ENCODE measurements around the gene SLC25A30. TPM values are rescaled to one million over a fixed set of nuclear protein-coding genes. Genes with fewer than 3 reads are reported as not detected.

Gene SLC25A30
- total RNA-seq, 2 experiments from 2014 or later: 23.2 to 28.6 TPM

GRCh38 chr13:45396533-45397095 is 21.6 kb downstream of the SLC25A30 start:
- Mint-ChIP-seq H3K27ac (peak overlapping the region; percentile 86), H3K27me3 (no peaks in the 10 kb centered on the region), H3K4me1 (ENCODE audit: low read depth) (peaks cover 58% of the 10 kb centered on the region), H3K4me3 (peak overlapping the region; percentile 11), H3K9me3 (no peaks in the 10 kb centered on the region), H3K36me3 (ENCODE audit: low read depth) (peaks cover 67% of the 10 kb centered on the region)
- Histone ChIP-seq H3K27ac (ENCODE audit: low read depth in 1 of 2, low read length in 2 of 2) (peak overlapping the region; percentile 58 to 64), H3K9me3 (ENCODE audit: control insufficient read depth in 1 of 2, insufficient read depth in 1 of 2, low read length in 2 of 2) (no peaks in the 10 kb centered on the region), H3K27me3 (ENCODE audit: control insufficient read depth in 1 of 2, insufficient read depth in 2 of 2, low read length in 2 of 2) (no peaks in the 10 kb centered on the region), H3K4me3 (ENCODE audit: low read length) (no peak overlapping the region), H3K36me3 (ENCODE audit: insufficient read depth, low read length) (peaks cover 38% of the 10 kb centered on the region), H3K4me1 (ENCODE audit: insufficient read depth, low read length) (peaks cover 33% of the 10 kb centered on the region)
- intact Hi-C loops (cut with DNase I, micrococcal nuclease): loop anchor here in 1 of 2 experiments (2.0 to 5.0 kb wide), 2 partner anchors 56 to 76 kb away; partner anchors contain the start of gene TPT1
- ChIA-PET CTCF (interaction anchor here (5.0 kb wide), 1 partner anchor 26 kb away, joined by 27 read pairs; no protein-coding TSS in a partner anchor), POLR2A (interaction anchor here (1.0 to 7.1 kb wide), 8 partner anchors 17 to 59 kb away, joined by 3 to 100 read pairs (median 4); partner anchors contain the start of genes SLC25A30 and TPT1)
- TF ChIP-seq CTCF (IDR thresholded peaks at IDR 0.05): no peak
- ATAC-seq (ENCODE audit: poor library complexity) (peak; percentile 43), DNase-seq (peak in 4 of 14 experiments; percentile 31 to 34 (median 32))

DNA sequence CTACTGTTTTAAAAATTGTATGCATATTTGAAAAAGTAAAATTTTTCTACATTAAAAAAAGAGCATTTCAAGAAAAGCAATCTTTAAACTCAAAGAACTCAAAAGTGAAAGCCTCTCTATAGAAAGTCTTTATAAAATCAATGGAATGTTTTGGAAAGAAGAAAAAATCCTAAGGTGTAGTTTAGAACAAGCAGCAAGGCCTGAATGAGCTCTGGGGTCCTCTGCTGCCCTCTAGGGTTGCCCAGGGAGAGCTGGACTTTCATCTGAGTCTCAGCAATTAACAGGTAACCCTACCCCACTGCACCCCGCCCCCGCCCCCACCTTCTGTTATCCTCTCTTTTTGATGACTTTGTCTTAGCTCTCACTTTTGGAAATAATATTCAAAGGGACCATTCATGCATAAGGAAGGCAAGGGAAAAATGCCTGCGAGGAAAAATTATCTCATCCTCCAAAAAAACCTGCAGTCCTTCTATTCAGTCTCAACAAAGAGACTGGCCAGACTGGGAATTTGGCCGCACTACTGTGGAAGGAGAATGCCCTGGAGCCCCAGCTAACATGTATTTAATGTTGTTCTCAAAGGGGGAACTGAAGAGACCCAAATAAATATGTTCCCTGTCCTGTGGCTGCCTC is 24.1 kb downstream of the SLC25A30 start:
- H3K4me1 Mint-ChIP-seq (ENCODE audit: low read depth): peaks cover 48% of the 10 kb centered on the region
- Histone ChIP-seq H3K9me3 (ENCODE audit: control insufficient read depth in 1 of 2, insufficient read depth in 1 of 2, low read length in 2 of 2) (no peaks in the 10 kb centered on the region), H3K36me3 (ENCODE audit: insufficient read depth, low read length) (peaks cover 33% of the 10 kb centered on the region), H3K4me3 (ENCODE audit: low read length) (no peak overlapping the region), H3K27ac (ENCODE audit: low read depth in 1 of 2, low read length in 2 of 2) (no peak overlapping the region), H3K27me3 (ENCODE audit: control insufficient read depth in 1 of 2, insufficient read depth in 2 of 2, low read length in 2 of 2) (no peaks in the 10 kb centered on the region), H3K4me1 (ENCODE audit: insufficient read depth, low read length) (peaks cover 32% of the 10 kb centered on the region)
- peak overlapping the region; percentile 86 for H3K27ac Mint-ChIP-seq
- CTCF ChIA-PET: interaction anchor here (0.9 to 5.0 kb wide), 9 partner anchors 10 to 347 kb away, joined by 3 to 27 read pairs (median 4); partner anchors contain the start of genes COG3 and TPT1
- DNase-seq: peak in 8 of 14 experiments; percentile 13 to 71 (median 43)
- no peaks in the 10 kb centered on the region for H3K27me3 Mint-ChIP-seq
- POLR2A ChIA-PET: interaction anchor here (1.0 to 7.1 kb wide), 4 partner anchors 13 to 53 kb away, joined by 3 to 100 read pairs (median 22); partner anchors contain the start of genes SLC25A30 and TPT1
- peak; percentile 70 for TF ChIP-seq CTCF (IDR thresholded peaks at IDR 0.05)
- H3K36me3 Mint-ChIP-seq (ENCODE audit: low read depth): peaks cover 56% of the 10 kb centered on the region
- ATAC-seq (ENCODE audit: poor library complexity): no peak
- intact Hi-C loops (cut with DNase I, micrococcal nuclease): loop anchor here in 1 of 2 experiments (5.0 kb wide), 1 partner anchor 347 kb away; no protein-coding TSS in a partner anchor
- H3K9me3 Mint-ChIP-seq: no peaks in the 10 kb centered on the region
- H3K4me3 Mint-ChIP-seq: no peak overlapping the region

- no peaks in the 10 kb centered on the region for H3K9me3 ChIP-seq (ENCODE audit: control insufficient read depth in 1 of 2, insufficient read depth in 1 of 2, low read length in 2 of 2)
- Mint-ChIP-seq H3K36me3 (ENCODE audit: low read depth) (peaks cover 44% of the 10 kb centered on the region), H3K27me3 (no peaks in the 10 kb centered on the region), H3K4me3 (no peak overlapping the region), H3K27ac (no peak overlapping the region), H3K9me3 (no peaks in the 10 kb centered on the region), H3K4me1 (ENCODE audit: low read depth) (peaks cover 36% of the 10 kb centered on the region)
- ATAC-seq (ENCODE audit: poor library complexity) (no peak), DNase-seq (no peak)
- no peak overlapping the region for H3K4me3 ChIP-seq (ENCODE audit: low read length)
- TF ChIP-seq CTCF (IDR thresholded peaks at IDR 0.05): no peak
- peaks cover 24% of the 10 kb centered on the region for H3K4me1 ChIP-seq (ENCODE audit: insufficient read depth, low read length)
- ChIA-PET POLR2A (interaction anchor here (1.3 kb wide), 1 partner anchor 25 kb away, joined by 3 read pairs; no protein-coding TSS in a partner anchor), CTCF (interaction anchor here (5.0 kb wide), 1 partner anchor 22 kb away, joined by 27 read pairs; no protein-coding TSS in a partner anchor)
- H3K27ac ChIP-seq (ENCODE audit: low read depth in 1 of 2, low read length in 2 of 2): no peak overlapping the region
- peaks cover 25% of the 10 kb centered on the region for H3K36me3 ChIP-seq (ENCODE audit: insufficient read depth, low read length)
- intact Hi-C loops (cut with DNase I, micrococcal nuclease): loop anchor here in 1 of 2 experiments (5.0 kb wide), 1 partner anchor 346 kb away; no protein-coding TSS in a partner anchor
- H3K27me3 ChIP-seq (ENCODE audit: control insufficient read depth in 1 of 2, insufficient read depth in 2 of 2, low read length in 2 of 2): no peaks in the 10 kb centered on the region
These were observed 25.4 kb downstream of the SLC25A30 start for GRCh38 chr13:45392811-45393210.
